Measurements from ENCODE around the gene SBF2.

- TF ChIP-seq POLR2A (IDR thresholded peaks at IDR 0.05; ENCODE audit: low read depth, low read length) (no peak), POLR2AphosphoS5 (IDR thresholded peaks at IDR 0.05; ENCODE audit: low read depth, low read length) (no peak), TAF1 (IDR thresholded peaks at IDR 0.05; ENCODE audit: borderline replicate concordance, low read depth, low read length) (no peak)
Observed at GRCh38 chr11:10072142-10072541, 221.9 kb downstream of the SBF2 start.

Data from GM12892 (cell line).